ENCODE results near the gene ACAT2. TPM values are rescaled to one million over a fixed set of nuclear protein-coding genes. Genes with fewer than 3 reads are reported as not detected.
"Not testable (repeated sequence)": the region's sequence is repeated elsewhere in the genome, so short reads cannot be mapped to it uniquely, and the experiment has no call there.

ACAT2 gene
- total RNA-seq (2014; rRNA removed; shearing (Covaris generic)) = 95.4 and 110 TPM in 2 replicates

GRCh38 chr6:159761873-159762680 is at the start of gene ACAT2:
Gene ACAT2, plus strand, starts transcription at chr6:159762045. Its CDS starts 43 bp downstream, at chr6:159762088.
- DNase-seq (ENCODE audit: low read depth) = peak; percentile 99

GRCh38 chr6:159712389-159712788 is 49.5 kb upstream of the ACAT2 start:
- not testable (repeated sequence) for DNase-seq (ENCODE audit: low read depth)

- DNase-seq (ENCODE audit: low read depth) = no peak
Measured at GRCh38 chr6:159713984-159714383, 47.9 kb upstream of the ACAT2 start.

DNA sequence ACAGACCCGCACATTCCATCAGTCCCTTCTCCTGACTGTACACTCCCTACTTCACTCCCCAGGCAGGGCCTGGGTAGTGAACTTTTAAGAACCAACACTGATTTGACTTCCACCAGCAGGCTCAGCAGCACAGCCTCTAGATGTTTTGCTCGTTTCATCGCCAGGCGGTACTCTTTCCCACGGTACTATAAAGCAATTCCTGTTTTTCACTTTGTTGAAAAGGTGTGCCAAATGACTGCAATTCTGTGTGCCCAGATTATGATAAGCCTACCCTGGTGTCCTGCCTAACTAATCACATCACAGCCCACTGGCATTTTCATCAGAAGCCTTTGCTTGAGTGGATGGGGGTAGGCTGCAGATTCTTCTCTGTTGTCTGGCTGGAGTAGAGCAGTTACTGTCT is 47.4 kb upstream of the ACAT2 start:
- DNase-seq (ENCODE audit: low read depth) = no peak

GRCh38 chr6:159715166-159715565 is 46.7 kb upstream of the ACAT2 start:
- DNase-seq (ENCODE audit: low read depth) = no peak

GRCh38 chr6:159715605-159716004 is 46.2 kb upstream of the ACAT2 start:
- no peak for DNase-seq (ENCODE audit: low read depth)

GRCh38 chr6:159716247-159717096 is 45.4 kb upstream of the ACAT2 start:
- peak; percentile 87 for DNase-seq (ENCODE audit: low read depth)

DNA sequence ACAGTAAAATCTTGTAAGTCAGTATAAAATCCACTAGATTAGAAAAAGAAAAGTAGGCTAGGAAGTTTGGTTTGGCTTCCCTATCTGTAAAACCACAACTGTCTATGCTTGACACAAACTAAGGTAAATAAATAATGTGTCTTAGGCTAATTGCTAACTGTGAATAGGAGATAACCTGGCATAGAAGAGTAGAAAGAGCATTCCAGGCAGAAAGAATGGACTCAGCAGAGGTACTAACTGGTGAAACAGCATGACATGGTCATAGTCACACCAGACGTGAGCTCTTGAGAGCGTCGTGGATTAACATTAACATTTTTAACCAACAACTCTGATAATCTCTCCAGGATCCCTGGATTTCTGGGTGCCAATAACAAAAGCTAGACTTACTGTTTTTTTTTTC is 43.2 kb upstream of the ACAT2 start:
- DNase-seq (ENCODE audit: low read depth) = peak; percentile 17

- no peak for DNase-seq (ENCODE audit: low read depth)
Measured at GRCh38 chr6:159719287-159719686, 42.6 kb upstream of the ACAT2 start.

DNA sequence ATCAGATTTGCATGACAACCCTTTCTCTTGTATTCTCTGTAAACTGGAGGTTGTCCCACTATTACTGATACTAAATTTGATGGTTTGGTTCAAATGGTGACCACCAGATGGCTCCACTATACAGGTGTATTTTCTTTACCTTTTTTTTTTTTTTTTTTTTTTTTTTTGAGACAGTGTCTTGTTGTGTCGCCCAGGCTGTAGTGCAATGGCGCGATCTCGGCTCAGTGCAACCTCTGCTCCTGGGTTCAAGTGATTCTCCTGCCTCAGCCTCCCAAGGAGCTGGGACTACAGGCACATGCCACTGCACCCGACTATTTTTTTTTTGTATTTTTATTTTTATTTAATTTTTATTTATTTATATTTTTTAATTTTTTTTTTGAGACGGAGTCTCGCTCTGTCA is 41.1 kb upstream of the ACAT2 start:
- DNase-seq (ENCODE audit: low read depth) = peak; percentile 47

GRCh38 chr6:159721981-159722380 is 39.9 kb upstream of the ACAT2 start:
- not testable (repeated sequence) for DNase-seq (ENCODE audit: low read depth)

GRCh38 chr6:159722655-159723054 is 39.2 kb upstream of the ACAT2 start:
- DNase-seq (ENCODE audit: low read depth) = no peak

DNA sequence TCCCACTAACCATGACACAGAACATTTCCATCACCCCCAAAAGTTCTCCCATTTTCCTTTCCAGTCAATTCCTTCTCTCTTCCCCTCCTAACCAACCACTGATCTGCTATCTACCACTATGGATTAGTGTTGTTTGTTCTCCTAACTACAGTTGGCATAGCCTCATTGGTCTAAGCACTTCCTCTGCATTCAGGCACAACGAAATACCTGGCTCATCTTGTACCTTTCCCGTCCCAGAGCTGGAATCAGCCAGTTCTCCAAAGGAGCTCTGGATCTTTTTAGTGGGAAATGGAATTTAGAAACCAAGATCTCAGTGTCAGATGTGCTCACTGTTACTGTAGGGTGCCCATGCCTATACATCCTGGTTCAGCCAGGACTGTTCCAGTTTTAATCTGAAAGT is 38.6 kb upstream of the ACAT2 start:
- no peak for DNase-seq (ENCODE audit: low read depth)

- DNase-seq (ENCODE audit: low read depth) = no peak
Measured at GRCh38 chr6:159724778-159725177, 37.1 kb upstream of the ACAT2 start.

- DNase-seq (ENCODE audit: low read depth) = not testable (repeated sequence)
Measured at GRCh38 chr6:159725208-159725607, 36.6 kb upstream of the ACAT2 start.

- DNase-seq (ENCODE audit: low read depth) = no peak
Measured at GRCh38 chr6:159726255-159726917, 35.5 kb upstream of the ACAT2 start.

- DNase-seq (ENCODE audit: low read depth) = peak; percentile 99
Measured at GRCh38 chr6:159726918-159727716, 34.7 kb upstream of the ACAT2 start, which contains the start of gene WTAP. Gene WTAP, plus strand, starts transcription at chr6:159727506. Its CDS starts 8,760 bp downstream, at chr6:159736266.

- no peak for DNase-seq (ENCODE audit: low read depth)
Measured at GRCh38 chr6:159727717-159728445, 34.0 kb upstream of the ACAT2 start.

DNA sequence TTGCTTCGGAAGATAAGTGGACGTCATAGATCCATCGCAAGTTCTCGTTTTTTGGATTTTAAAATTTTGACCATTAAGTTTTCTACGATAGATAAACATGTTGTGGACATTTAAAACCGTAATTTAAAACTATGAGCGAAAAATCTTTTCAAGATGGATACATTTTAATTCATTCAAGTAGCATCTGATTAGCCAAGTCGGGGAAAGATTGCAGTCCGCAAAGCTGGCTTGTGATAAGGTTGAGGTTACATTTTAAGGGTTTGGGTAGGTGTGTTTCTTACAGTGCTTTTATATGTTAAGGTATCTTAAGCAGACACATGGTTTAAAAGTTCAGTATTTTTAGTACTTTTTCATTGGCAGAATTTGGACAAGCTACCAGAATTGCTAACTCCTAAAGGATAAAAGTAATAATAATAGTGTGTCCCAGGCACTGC is 33.3 kb upstream of the ACAT2 start:
- no peak for DNase-seq (ENCODE audit: low read depth)

- DNase-seq (ENCODE audit: low read depth) = no peak
Measured at GRCh38 chr6:159729598-159730331, 32.1 kb upstream of the ACAT2 start.

Measured in Daoy (cell line).